ENCODE data around the gene HTRA3. TPM values are rescaled to one million over a fixed set of nuclear protein-coding genes. Genes with fewer than 3 reads are reported as not detected.

The HTRA3 gene
- total RNA-seq, 4 donors from 2014 or later: 22.8 to 65.3 (median 29.5) TPM

- H3K27me3 ChIP-seq: no peaks in the 10 kb centered on the region
- TF ChIP-seq POLR2A (IDR thresholded peaks at IDR 0.05) (no peak), CTCF (IDR thresholded peaks at IDR 0.05) (no peak)
- intact Hi-C loops (cut with DNase I; ENCODE audit: low total_unique reads): no loop called here
- H3K4me1 ChIP-seq: no peaks in the 10 kb centered on the region
- no peak overlapping the region for H3K27ac ChIP-seq
- no peaks in the 10 kb centered on the region for H3K9me3 ChIP-seq
- no peak overlapping the region for H3K4me3 ChIP-seq
- H3K36me3 ChIP-seq: no peaks in the 10 kb centered on the region
- no peak for DNase-seq
These were observed 15.5 kb upstream of the HTRA3 start for GRCh38 chr4:8254076-8254475.

- no peaks in the 10 kb centered on the region for H3K36me3 ChIP-seq
- TF ChIP-seq CTCF (IDR thresholded peaks at IDR 0.05) (no peak), POLR2A (IDR thresholded peaks at IDR 0.05) (no peak)
- H3K9me3 ChIP-seq: no peaks in the 10 kb centered on the region
- no peak overlapping the region for H3K4me3 ChIP-seq
- H3K27ac ChIP-seq: no peak overlapping the region
- no peaks in the 10 kb centered on the region for H3K4me1 ChIP-seq
- intact Hi-C loops (cut with DNase I; ENCODE audit: low total_unique reads): no loop called here
- no peaks in the 10 kb centered on the region for H3K27me3 ChIP-seq
- DNase-seq: no peak
These were observed 13.7 kb upstream of the HTRA3 start for GRCh38 chr4:8255698-8256441.

DNA sequence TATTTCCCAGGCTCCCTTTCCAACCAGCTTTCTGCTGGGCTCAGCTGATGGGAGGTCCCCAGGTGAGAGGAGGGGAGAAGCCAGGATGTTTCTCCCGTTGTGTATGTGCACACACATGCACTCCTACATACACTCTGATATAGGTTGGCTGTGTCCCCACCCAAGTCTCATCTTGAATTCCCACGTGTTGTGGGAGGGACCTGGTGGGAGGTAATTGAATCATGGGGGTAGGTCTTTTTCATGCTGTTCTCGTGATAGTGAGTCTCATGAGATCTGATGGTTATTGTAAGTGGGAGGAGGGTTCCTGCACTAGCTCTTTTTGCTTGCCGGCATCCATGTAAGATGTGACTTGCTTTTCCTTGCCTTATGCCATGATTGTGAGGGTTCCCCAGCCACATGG lies 11.7 kb upstream of the HTRA3 start:
- intact Hi-C loops (cut with DNase I; ENCODE audit: low total_unique reads): no loop called here
- no peaks in the 10 kb centered on the region for H3K27me3 ChIP-seq

GRCh38 chr4:8258552-8259212 lies 10.9 kb upstream of the HTRA3 start:
- Histone ChIP-seq H3K36me3 (no peaks in the 10 kb centered on the region), H3K27me3 (no peaks in the 10 kb centered on the region), H3K27ac (no peak overlapping the region), H3K4me3 (no peak overlapping the region), H3K4me1 (no peaks in the 10 kb centered on the region), H3K9me3 (no peaks in the 10 kb centered on the region)
- no peak for TF ChIP-seq POLR2A (IDR thresholded peaks at IDR 0.05)
- no peak for TF ChIP-seq CTCF (IDR thresholded peaks at IDR 0.05)
- intact Hi-C loops (cut with DNase I; ENCODE audit: low total_unique reads): no loop called here
- no peak for DNase-seq

More for the DNA sequence above, 11.7 kb upstream of the HTRA3 start:
- no peaks in the 10 kb centered on the region for H3K4me1 ChIP-seq
- H3K36me3 ChIP-seq: no peaks in the 10 kb centered on the region
- no peak overlapping the region for H3K27ac ChIP-seq
- no peak for TF ChIP-seq CTCF (IDR thresholded peaks at IDR 0.05)
- no peak for TF ChIP-seq POLR2A (IDR thresholded peaks at IDR 0.05)
- DNase-seq: no peak
- no peaks in the 10 kb centered on the region for H3K9me3 ChIP-seq
- H3K4me3 ChIP-seq: no peak overlapping the region

- intact Hi-C loops (cut with DNase I; ENCODE audit: low total_unique reads): no loop called here
- Histone ChIP-seq H3K27me3 (no peaks in the 10 kb centered on the region), H3K36me3 (no peaks in the 10 kb centered on the region), H3K4me1 (no peaks in the 10 kb centered on the region), H3K9me3 (no peaks in the 10 kb centered on the region), H3K4me3 (no peak overlapping the region), H3K27ac (peak overlapping the region in 1 of 2 donors; percentile 30)
- TF ChIP-seq CTCF (IDR thresholded peaks at IDR 0.05): no peak
- no peak for TF ChIP-seq POLR2A (IDR thresholded peaks at IDR 0.05)
- no peak for DNase-seq
These were observed 9.7 kb upstream of the HTRA3 start for GRCh38 chr4:8259743-8260430.

All from uterus (tissue), 4 donors.